Liver (tissue), 3 donors: ENCODE data around the gene TMTC2.

ENCODE experiments used
- EGR1 ChIP-seq, 2 donors: IDR thresholded peaks; 2 replicates each; pipeline ENCODE4 v1.6.1; 2016 to 2018; ENCODE audit warnings: antibody characterized with exemption in 2 of 2, low read depth in 2 of 2
- HNF4A ChIP-seq, 2 donors: conservative IDR thresholded peaks; 2 replicates each; pipeline ENCODE4 v1.6.1; 2016; ENCODE audit warnings: antibody characterized with exemption in 2 of 2, mild to moderate bottlenecking in 2 of 2
- JUND ChIP-seq, 2 donors: IDR thresholded peaks; 2 replicates each; pipeline ENCODE4 v1.6.1; 2016; ENCODE audit warnings: antibody characterized with exemption in 2 of 2
- RXRA ChIP-seq, 2 donors: IDR thresholded peaks; 2 replicates each; pipeline ENCODE4 v1.6.1; 2017 to 2018; ENCODE audit warnings: antibody characterized with exemption in 2 of 2, mild to moderate bottlenecking in 1 of 2
- SP1 ChIP-seq: IDR thresholded peaks from 2 replicates; pipeline ENCODE4 v1.6.1; 2018; ENCODE audit warnings: antibody characterized with exemption, mild to moderate bottlenecking
- TAF1 ChIP-seq: conservative IDR thresholded peaks from 2 replicates; pipeline ENCODE4 v1.6.1; 2016; ENCODE audit warnings: antibody characterized with exemption, mild to moderate bottlenecking
- TF ChIP-seq, protein P1 (sequence below): IDR thresholded peaks from 2 replicates; pipeline ENCODE4 v1.6.1; 2016; ENCODE audit warnings: antibody characterized with exemption
- TF ChIP-seq, protein P2 (sequence below): fragments of 150-350 bp; IDR thresholded peaks from 2 replicates; pipeline ENCODE4 v1.5.1; 2017; ENCODE audit warnings: improper control_type of control experiment, low read depth, low read length; ENCODE audit not compliant: missing input control
- TF ChIP-seq, protein P3 (sequence below): IDR thresholded peaks from 2 replicates; pipeline ENCODE4 v1.6.1; 2016; ENCODE audit warnings: antibody characterized with exemption, mild to moderate bottlenecking
- TF ChIP-seq, protein P4 (sequence below): IDR thresholded peaks from 2 replicates; pipeline ENCODE4 v1.6.1; 2016; ENCODE audit warnings: antibody characterized with exemption
- donor health status: healthy.
- donor health status: healthy.

DNA sequence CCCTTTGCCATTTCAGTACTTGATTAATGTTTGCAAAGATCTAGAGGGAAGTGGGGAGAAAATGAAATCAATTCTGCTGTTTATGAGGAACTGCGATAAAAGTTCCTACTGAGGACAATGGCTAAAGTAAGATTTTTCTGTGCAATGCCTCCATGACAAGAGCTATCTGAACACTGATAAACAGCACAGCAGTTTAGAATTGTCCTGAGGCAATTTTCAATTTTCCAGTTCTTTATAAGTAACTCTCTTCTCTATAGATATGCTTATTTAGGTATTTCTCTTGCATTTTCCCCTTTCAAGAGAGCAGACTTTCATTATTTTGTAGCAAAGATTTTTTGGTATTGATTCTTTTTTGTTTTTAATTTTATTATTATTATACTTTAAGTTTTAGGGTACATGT, 34.6 kb upstream of the TMTC2 start:
- TF ChIP-seq, protein P1, sequence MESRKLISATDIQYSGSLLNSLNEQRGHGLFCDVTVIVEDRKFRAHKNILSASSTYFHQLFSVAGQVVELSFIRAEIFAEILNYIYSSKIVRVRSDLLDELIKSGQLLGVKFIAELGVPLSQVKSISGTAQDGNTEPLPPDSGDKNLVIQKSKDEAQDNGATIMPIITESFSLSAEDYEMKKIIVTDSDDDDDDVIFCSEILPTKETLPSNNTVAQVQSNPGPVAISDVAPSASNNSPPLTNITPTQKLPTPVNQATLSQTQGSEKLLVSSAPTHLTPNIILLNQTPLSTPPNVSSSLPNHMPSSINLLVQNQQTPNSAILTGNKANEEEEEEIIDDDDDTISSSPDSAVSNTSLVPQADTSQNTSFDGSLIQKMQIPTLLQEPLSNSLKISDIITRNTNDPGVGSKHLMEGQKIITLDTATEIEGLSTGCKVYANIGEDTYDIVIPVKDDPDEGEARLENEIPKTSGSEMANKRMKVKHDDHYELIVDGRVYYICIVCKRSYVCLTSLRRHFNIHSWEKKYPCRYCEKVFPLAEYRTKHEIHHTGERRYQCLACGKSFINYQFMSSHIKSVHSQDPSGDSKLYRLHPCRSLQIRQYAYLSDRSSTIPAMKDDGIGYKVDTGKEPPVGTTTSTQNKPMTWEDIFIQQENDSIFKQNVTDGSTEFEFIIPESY: no peak
- no peak for TF ChIP-seq TAF1
- TF ChIP-seq, protein P2, sequence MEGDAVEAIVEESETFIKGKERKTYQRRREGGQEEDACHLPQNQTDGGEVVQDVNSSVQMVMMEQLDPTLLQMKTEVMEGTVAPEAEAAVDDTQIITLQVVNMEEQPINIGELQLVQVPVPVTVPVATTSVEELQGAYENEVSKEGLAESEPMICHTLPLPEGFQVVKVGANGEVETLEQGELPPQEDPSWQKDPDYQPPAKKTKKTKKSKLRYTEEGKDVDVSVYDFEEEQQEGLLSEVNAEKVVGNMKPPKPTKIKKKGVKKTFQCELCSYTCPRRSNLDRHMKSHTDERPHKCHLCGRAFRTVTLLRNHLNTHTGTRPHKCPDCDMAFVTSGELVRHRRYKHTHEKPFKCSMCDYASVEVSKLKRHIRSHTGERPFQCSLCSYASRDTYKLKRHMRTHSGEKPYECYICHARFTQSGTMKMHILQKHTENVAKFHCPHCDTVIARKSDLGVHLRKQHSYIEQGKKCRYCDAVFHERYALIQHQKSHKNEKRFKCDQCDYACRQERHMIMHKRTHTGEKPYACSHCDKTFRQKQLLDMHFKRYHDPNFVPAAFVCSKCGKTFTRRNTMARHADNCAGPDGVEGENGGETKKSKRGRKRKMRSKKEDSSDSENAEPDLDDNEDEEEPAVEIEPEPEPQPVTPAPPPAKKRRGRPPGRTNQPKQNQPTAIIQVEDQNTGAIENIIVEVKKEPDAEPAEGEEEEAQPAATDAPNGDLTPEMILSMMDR: no peak
- no peak for TF ChIP-seq SP1
- TF ChIP-seq EGR1 (IDR thresholded peaks at IDR 0.05; ENCODE audit: low read depth in 2 of 2): no peak
- no peak for TF ChIP-seq RXRA (IDR thresholded peaks at IDR 0.05)
- TF ChIP-seq JUND (IDR thresholded peaks at IDR 0.05): no peak
- TF ChIP-seq, protein P3, sequence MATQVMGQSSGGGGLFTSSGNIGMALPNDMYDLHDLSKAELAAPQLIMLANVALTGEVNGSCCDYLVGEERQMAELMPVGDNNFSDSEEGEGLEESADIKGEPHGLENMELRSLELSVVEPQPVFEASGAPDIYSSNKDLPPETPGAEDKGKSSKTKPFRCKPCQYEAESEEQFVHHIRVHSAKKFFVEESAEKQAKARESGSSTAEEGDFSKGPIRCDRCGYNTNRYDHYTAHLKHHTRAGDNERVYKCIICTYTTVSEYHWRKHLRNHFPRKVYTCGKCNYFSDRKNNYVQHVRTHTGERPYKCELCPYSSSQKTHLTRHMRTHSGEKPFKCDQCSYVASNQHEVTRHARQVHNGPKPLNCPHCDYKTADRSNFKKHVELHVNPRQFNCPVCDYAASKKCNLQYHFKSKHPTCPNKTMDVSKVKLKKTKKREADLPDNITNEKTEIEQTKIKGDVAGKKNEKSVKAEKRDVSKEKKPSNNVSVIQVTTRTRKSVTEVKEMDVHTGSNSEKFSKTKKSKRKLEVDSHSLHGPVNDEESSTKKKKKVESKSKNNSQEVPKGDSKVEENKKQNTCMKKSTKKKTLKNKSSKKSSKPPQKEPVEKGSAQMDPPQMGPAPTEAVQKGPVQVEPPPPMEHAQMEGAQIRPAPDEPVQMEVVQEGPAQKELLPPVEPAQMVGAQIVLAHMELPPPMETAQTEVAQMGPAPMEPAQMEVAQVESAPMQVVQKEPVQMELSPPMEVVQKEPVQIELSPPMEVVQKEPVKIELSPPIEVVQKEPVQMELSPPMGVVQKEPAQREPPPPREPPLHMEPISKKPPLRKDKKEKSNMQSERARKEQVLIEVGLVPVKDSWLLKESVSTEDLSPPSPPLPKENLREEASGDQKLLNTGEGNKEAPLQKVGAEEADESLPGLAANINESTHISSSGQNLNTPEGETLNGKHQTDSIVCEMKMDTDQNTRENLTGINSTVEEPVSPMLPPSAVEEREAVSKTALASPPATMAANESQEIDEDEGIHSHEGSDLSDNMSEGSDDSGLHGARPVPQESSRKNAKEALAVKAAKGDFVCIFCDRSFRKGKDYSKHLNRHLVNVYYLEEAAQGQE: no peak
- no peak for TF ChIP-seq HNF4A (conservative IDR thresholded peaks at IDR 0.05)
- TF ChIP-seq, protein P4, sequence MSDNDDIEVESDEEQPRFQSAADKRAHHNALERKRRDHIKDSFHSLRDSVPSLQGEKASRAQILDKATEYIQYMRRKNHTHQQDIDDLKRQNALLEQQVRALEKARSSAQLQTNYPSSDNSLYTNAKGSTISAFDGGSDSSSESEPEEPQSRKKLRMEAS: no peak
